GM23248 (cell line): ENCODE measurements around the gene ZNF112. TPM values are rescaled to one million over a fixed set of nuclear protein-coding genes. Genes with fewer than 3 reads are reported as not detected.

Experiments used
- DNase-seq: peaks from one replicate; pipeline ENCODE4 v3.0.0-alpha.2; 2015
- H2AFZ ChIP-seq: fragments of 200-600 bp; sonication (generic); 2 replicates; pipeline ENCODE4 v1.6.1; 2016; ENCODE audit warnings: antibody characterized with exemption
- H3F3A ChIP-seq: fragments of 200-600 bp; sonication (generic); 2 replicates; pipeline ENCODE4 v1.6.1; 2016; ENCODE audit warnings: mild to moderate bottlenecking, antibody characterized with exemption, mixed run types; ENCODE audit not compliant: insufficient read depth
- H3K27ac ChIP-seq: fragments of 200-600 bp; sonication (generic); 2 replicates; pipeline ENCODE4 v1.5.1; 2016; ENCODE audit warnings: mild to moderate bottlenecking
- H3K27me3 ChIP-seq: fragments of 200-600 bp; sonication (generic); replicated peaks from 2 replicates; pipeline ENCODE4 v1.6.1; 2016; ENCODE audit warnings: mild to moderate bottlenecking; ENCODE audit not compliant: insufficient read depth
- H3K36me3 ChIP-seq: fragments of 200-600 bp; sonication (generic); 2 replicates; pipeline ENCODE4 v1.6.1; 2016; ENCODE audit warnings: low read depth, mild to moderate bottlenecking
- H3K4me1 ChIP-seq: fragments of 200-600 bp; sonication (generic); 2 replicates; pipeline ENCODE4 v1.6.1; 2016; ENCODE audit warnings: mild to moderate bottlenecking; ENCODE audit not compliant: insufficient read depth
- H3K4me2 ChIP-seq: fragments of 200-600 bp; sonication (generic); one replicate; pipeline ENCODE4 v1.6.1; 2016; ENCODE audit warnings: mild to moderate bottlenecking; ENCODE audit not compliant: unreplicated experiment
- H3K4me3 ChIP-seq: fragments of 200-600 bp; sonication (generic); 2 replicates; pipeline ENCODE4 v1.5.1; 2016; ENCODE audit warnings: mild to moderate bottlenecking
- H3K79me2 ChIP-seq: fragments of 200-600 bp; sonication (generic); 2 replicates; pipeline ENCODE4 v1.6.1; 2016; ENCODE audit warnings: mild to moderate bottlenecking; ENCODE audit not compliant: insufficient read depth
- H3K9ac ChIP-seq: fragments of 200-600 bp; sonication (generic); 2 replicates; pipeline ENCODE4 v1.6.1; 2016; ENCODE audit warnings: mild to moderate bottlenecking
- H3K9me2 ChIP-seq: fragments of 200-600 bp; sonication (generic); 2 replicates; pipeline ENCODE4 v1.6.1; 2016; ENCODE audit warnings: mixed run types, mild to moderate bottlenecking, moderate library complexity; ENCODE audit not compliant: insufficient read depth
- H3K9me3 ChIP-seq: fragments of 200-600 bp; sonication (generic); one replicate; pipeline ENCODE4 v1.6.1; 2017; ENCODE audit warnings: low read depth
- H4K20me1 ChIP-seq: fragments of 200-600 bp; sonication (generic); 2 replicates; pipeline ENCODE4 v1.6.0; 2016; ENCODE audit not compliant: insufficient read depth
- EZH2 ChIP-seq: fragments of 200-600 bp; sonication (generic); IDR thresholded peaks from 2 replicates; pipeline ENCODE4 v1.6.1; 2018; ENCODE audit warnings: antibody characterized with exemption, mild to moderate bottlenecking; ENCODE audit not compliant: insufficient read depth, poor library complexity, severe bottlenecking
- EZH2phosphoT487 ChIP-seq: fragments of 200-600 bp; sonication (generic); IDR thresholded peaks from 2 replicates; pipeline ENCODE4 v1.6.1; 2018; ENCODE audit warnings: antibody characterized with exemption, moderate library complexity, mild to moderate bottlenecking, low read depth; ENCODE audit not compliant: insufficient read depth
- whole genome bisulfite sequencing, 2 experiments: methylation state at CpG; one replicate each; pipeline ENCODE4 v1.1.6; 2015 to 2017; ENCODE audit warnings: low lambda C conversion rate in 2 of 2, low coverage in 1 of 2; ENCODE audit errors: missing lambda C conversion rate in 2 of 2; 5-methylcytosine and 5-hydroxymethylcytosine counted together
- in situ Hi-C: fragments of 300-500 bp; cut with MboI; formaldehyde crosslinking; loops from 2 replicates; pipeline ENCODE4 v1.15.0; 2020
- polyA plus RNA-seq: library from polyadenylated mRNA; unstranded; fragments of >200 nt; fragmentation: Nextera tagmentation; extraction: Ambion mirVana; gene quantifications from 2 replicates; pipeline ENCODE4 v1.2.1, GENCODE V29; 2016
- total RNA-seq: library from RNA; depleted of rRNA; stranded (reverse); fragments of >200 nt; shearing (Covaris generic); gene quantifications from 2 replicates; pipeline ENCODE4 v1.2.3, GENCODE V29; 2014

Gene ZNF112
- total and polyA plus RNA-seq, 2 experiments from 2014 or later, result 5.6 TPM

- Histone ChIP-seq H3K9me2 (no peaks in the 10 kb centered on the region), H4K20me1 (no peaks in the 10 kb centered on the region), H3K27ac (peak within 1 kb of the TSS; percentile 85), H3K27me3 (no peaks in the 10 kb centered on the region), H3K79me2 (no peaks in the 10 kb centered on the region), H3K9ac (peak within 1 kb of the TSS; percentile 86), H3K9me3 (no peaks in the 10 kb centered on the region), H3K4me2 (peak within 1 kb of the TSS; percentile 98), H3K4me1 (peaks cover 15% of the 10 kb centered on the region), H3F3A (peaks cover 26% of the 10 kb centered on the region), H3K4me3 (peak within 1 kb of the TSS; percentile 89), H2AFZ (peak within 1 kb of the TSS; percentile 95), H3K36me3 (0 out of 2 replicates have a peak, but pooled peaks cover 3% of the 10 kb centered on the region)
- 0 to 1% methylated on average over 31 of the region's 31 CpGs for WGBS, 2 experiments
- TF ChIP-seq EZH2, result no peak
- TF ChIP-seq EZH2phosphoT487, result no peak
- peak; percentile 99 for DNase-seq
- in situ Hi-C loops, result no loop called here
Measured at GRCh38 chr19:44304659-44305193, 51.8 kb downstream of the ZNF112 start, which contains the start of gene ZNF235. ZNF235 (minus strand) TSS chr19:44305025; CDS start chr19:44303404, 1,621 bp downstream.

- Histone ChIP-seq H3K4me2 (peak overlapping the region; percentile 98), H3K36me3 (peaks cover 4% of the 10 kb centered on the region; the same call in 1 of the 2 replicates), H3K4me1 (peaks cover 15% of the 10 kb centered on the region), H3K27me3 (no peaks in the 10 kb centered on the region), H3K79me2 (no peaks in the 10 kb centered on the region), H3K9me2 (no peaks in the 10 kb centered on the region), H3K27ac (peak overlapping the region; percentile 85), H4K20me1 (no peaks in the 10 kb centered on the region), H2AFZ (peak overlapping the region; percentile 95), H3K9ac (peak overlapping the region; percentile 86), H3K4me3 (peak overlapping the region; percentile 89), H3F3A (peaks cover 26% of the 10 kb centered on the region), H3K9me3 (no peaks in the 10 kb centered on the region)
- WGBS, 2 experiments, result 1 to 2% methylated on average over 11 of the region's 11 CpGs
- in situ Hi-C loops, result no loop called here
- DNase-seq, result peak; percentile 77
- TF ChIP-seq EZH2phosphoT487 (no peak), EZH2 (no peak)
Measured at GRCh38 chr19:44303976-44304568, 52.4 kb downstream of the ZNF112 start.

GRCh38 chr19:44303320-44303719 is 53.2 kb downstream of the ZNF112 start:
- Histone ChIP-seq H3K27ac (peak overlapping the region; percentile 85), H3K9ac (peak overlapping the region; percentile 86), H3F3A (peaks cover 21% of the 10 kb centered on the region), H3K27me3 (no peaks in the 10 kb centered on the region), H3K9me2 (no peaks in the 10 kb centered on the region), H4K20me1 (no peaks in the 10 kb centered on the region), H3K9me3 (no peaks in the 10 kb centered on the region), H2AFZ (peak overlapping the region; percentile 95), H3K4me1 (peaks cover 13% of the 10 kb centered on the region), H3K4me3 (peak overlapping the region; percentile 89), H3K79me2 (no peaks in the 10 kb centered on the region), H3K36me3 (peaks cover 11% of the 10 kb centered on the region; the same call in 1 of the 2 replicates), H3K4me2 (peak overlapping the region; percentile 98)
- WGBS, 2 experiments, result 13 to 15% methylated on average over 4 of the region's 4 CpGs
- peak; percentile 28 for DNase-seq
- in situ Hi-C loops, result no loop called here
- TF ChIP-seq EZH2phosphoT487 (no peak), EZH2 (no peak)

GRCh38 chr19:44284968-44285367 is 71.5 kb downstream of the ZNF112 start:
- Histone ChIP-seq H3K4me3 (no peak overlapping the region), H3K79me2 (no peaks in the 10 kb centered on the region), H3K27me3 (no peaks in the 10 kb centered on the region), H3K4me1 (peaks cover 7% of the 10 kb centered on the region), H3K36me3 (peaks cover 13% of the 10 kb centered on the region; the same call in 1 of the 2 replicates), H4K20me1 (no peaks in the 10 kb centered on the region), H3F3A (no peaks in the 10 kb centered on the region), H3K4me2 (no peak overlapping the region), H3K27ac (no peak overlapping the region), H3K9me3 (no peaks in the 10 kb centered on the region), H3K9me2 (no peaks in the 10 kb centered on the region), H3K9ac (no peak overlapping the region), H2AFZ (no peak overlapping the region)
- 61 to 73% methylated on average over 4 of the region's 4 CpGs for WGBS, 2 experiments
- no peak for DNase-seq
- in situ Hi-C loops, result no loop called here
- TF ChIP-seq EZH2phosphoT487 (no peak), EZH2 (no peak)
